ENCODE results near the gene TANGO6. TPM values are rescaled to one million over a fixed set of nuclear protein-coding genes. Genes with fewer than 3 reads are reported as not detected.

The TANGO6 gene
- total and polyA plus RNA-seq, 9 donors, result 4.7 to 27.8 (median 15.5) TPM

DNA sequence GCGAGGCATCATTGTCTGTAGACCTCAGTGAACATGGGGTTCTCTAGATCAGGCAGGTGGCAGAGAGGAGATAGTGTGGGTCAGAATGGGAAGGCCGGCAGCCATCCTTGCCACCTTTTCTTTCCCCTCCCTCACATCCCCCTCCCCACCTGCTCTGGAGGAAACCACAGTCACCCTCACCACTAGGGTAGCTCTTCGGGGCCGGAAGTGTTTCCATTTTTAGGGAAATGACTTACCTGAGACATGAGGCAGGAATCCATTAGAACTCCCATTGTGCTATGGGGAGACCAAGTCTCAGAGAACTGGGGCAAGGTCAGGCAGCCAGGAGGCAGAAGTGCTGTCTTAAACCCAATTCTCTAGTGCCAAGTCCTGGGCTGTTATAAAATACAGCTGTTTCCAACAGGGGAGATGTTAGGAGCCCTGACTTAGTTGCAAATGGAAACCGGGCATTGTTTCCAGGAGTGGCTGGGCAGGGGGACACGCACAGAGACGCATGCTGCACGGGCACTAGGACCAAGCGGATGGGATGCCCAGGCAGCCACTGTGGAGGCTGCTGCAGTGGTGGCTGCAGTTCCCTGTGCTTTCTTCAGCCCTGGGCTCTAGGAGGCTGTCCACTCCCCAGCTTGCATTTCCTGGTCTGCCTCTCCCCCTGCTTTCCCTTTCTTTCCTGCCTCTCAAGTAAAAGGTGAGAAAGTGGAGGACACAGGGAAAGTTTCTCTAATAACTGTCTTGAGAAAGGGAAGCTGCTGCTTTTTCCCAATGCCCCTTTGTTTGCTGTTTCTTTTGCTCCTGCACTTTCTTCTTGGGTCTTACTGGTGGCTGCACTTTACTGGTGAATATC, 265.0 kb downstream of the TANGO6 start:
- Histone ChIP-seq H3K36me3 (no peaks in the 10 kb centered on the region), H3K4me3 (no peak overlapping the region), H3K27ac (no peak overlapping the region), H3K9me3 (no peaks in the 10 kb centered on the region), H3K4me1 (ENCODE audit: insufficient read depth) (peaks cover 12% of the 10 kb centered on the region), H3K27me3 (no peaks in the 10 kb centered on the region)
- intact Hi-C loops (cut with DNase I), result loop anchor here in 2 of 4 donors (5.0 to 10.0 kb wide), 2 partner anchors 133 to 261 kb away; no protein-coding TSS in a partner anchor
- WGBS, 3 donors, result 47 to 59% (median 52%) methylated on average over 9 of the region's 9 CpGs
- DNase-seq, result peak in 1 of 5 donors; percentile 27
- TF ChIP-seq, protein P1, sequence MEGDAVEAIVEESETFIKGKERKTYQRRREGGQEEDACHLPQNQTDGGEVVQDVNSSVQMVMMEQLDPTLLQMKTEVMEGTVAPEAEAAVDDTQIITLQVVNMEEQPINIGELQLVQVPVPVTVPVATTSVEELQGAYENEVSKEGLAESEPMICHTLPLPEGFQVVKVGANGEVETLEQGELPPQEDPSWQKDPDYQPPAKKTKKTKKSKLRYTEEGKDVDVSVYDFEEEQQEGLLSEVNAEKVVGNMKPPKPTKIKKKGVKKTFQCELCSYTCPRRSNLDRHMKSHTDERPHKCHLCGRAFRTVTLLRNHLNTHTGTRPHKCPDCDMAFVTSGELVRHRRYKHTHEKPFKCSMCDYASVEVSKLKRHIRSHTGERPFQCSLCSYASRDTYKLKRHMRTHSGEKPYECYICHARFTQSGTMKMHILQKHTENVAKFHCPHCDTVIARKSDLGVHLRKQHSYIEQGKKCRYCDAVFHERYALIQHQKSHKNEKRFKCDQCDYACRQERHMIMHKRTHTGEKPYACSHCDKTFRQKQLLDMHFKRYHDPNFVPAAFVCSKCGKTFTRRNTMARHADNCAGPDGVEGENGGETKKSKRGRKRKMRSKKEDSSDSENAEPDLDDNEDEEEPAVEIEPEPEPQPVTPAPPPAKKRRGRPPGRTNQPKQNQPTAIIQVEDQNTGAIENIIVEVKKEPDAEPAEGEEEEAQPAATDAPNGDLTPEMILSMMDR (IDR thresholded peaks at IDR 0.05), result no peak
- no peak for TF ChIP-seq POLR2A (IDR thresholded peaks at IDR 0.05)
- TF ChIP-seq EP300 (IDR thresholded peaks at IDR 0.05), result no peak

DNA sequence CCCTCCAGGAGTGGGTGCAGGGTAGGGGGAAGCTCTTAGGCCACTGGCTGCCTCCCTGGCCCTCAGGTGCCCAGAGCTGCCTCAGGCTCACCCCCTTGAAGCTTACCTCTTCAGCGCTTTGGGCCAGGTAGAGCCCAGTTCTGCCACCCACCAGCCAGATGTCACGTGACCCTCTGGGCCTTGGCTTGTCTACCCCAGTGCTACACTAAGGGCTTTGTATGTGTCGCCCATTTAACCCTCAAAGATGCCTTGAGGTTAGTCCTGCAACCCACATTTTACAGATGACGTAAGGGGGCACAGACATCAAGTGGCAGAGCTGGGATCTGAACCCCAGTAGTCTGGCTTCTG, 265.5 kb downstream of the TANGO6 start:
- 90 to 91% (median 91%) methylated on average over 4 of the region's 4 CpGs for WGBS, 3 donors
- Histone ChIP-seq H3K4me3 (no peak overlapping the region), H3K9me3 (no peaks in the 10 kb centered on the region), H3K36me3 (no peaks in the 10 kb centered on the region), H3K27ac (no peak overlapping the region), H3K27me3 (no peaks in the 10 kb centered on the region), H3K4me1 (ENCODE audit: insufficient read depth) (peaks cover 12% of the 10 kb centered on the region)
- intact Hi-C loops (cut with DNase I), result loop anchor here in 2 of 4 donors (5.0 to 10.0 kb wide), 2 partner anchors 134 to 262 kb away; no protein-coding TSS in a partner anchor
- peak in 1 of 5 donors; percentile 10 for DNase-seq
- no peak for TF ChIP-seq POLR2A (IDR thresholded peaks at IDR 0.05)

- H3K27ac ChIP-seq, result no peak overlapping the region
- H3K36me3 ChIP-seq, result no peaks in the 10 kb centered on the region
- no peak overlapping the region for H3K4me3 ChIP-seq
- TF ChIP-seq, protein P1 (IDR thresholded peaks at IDR 0.05), result no peak
- TF ChIP-seq EP300 (IDR thresholded peaks at IDR 0.05), result no peak
- no peaks in the 10 kb centered on the region for H3K9me3 ChIP-seq
- H3K27me3 ChIP-seq, result no peaks in the 10 kb centered on the region
- DNase-seq, result peak in 1 of 5 donors; percentile 34
- H3K4me1 ChIP-seq (ENCODE audit: insufficient read depth), result peaks cover 12% of the 10 kb centered on the region
- intact Hi-C loops (cut with DNase I), result loop anchor here in 2 of 4 donors (5.0 to 10.0 kb wide), 2 partner anchors 135 to 262 kb away; no protein-coding TSS in a partner anchor
- 93 to 95% (median 95%) methylated on average over 48 of the region's 48 CpGs for WGBS, 3 donors
Observed at GRCh38 chr16:69109486-69110270, 266.3 kb downstream of the TANGO6 start.

- no peaks in the 10 kb centered on the region for H3K9me3 ChIP-seq
- no peak overlapping the region for H3K4me3 ChIP-seq
- no peak overlapping the region for H3K27ac ChIP-seq
- no peaks in the 10 kb centered on the region for H3K27me3 ChIP-seq
- no peaks in the 10 kb centered on the region for H3K36me3 ChIP-seq
- peak in 1 of 5 donors; percentile 8 for DNase-seq
- H3K4me1 ChIP-seq (ENCODE audit: insufficient read depth), result peaks cover 12% of the 10 kb centered on the region
- WGBS, 3 donors, result 92 to 96% (median 93%) methylated on average over 7 of the region's 7 CpGs
- TF ChIP-seq POLR2A (IDR thresholded peaks at IDR 0.05) (no peak), EP300 (IDR thresholded peaks at IDR 0.05) (no peak)
- TF ChIP-seq, protein P1 (IDR thresholded peaks at IDR 0.05), result no peak
- intact Hi-C loops (cut with DNase I), result no loop called here
Observed at GRCh38 chr16:69110406-69110805, 267.1 kb downstream of the TANGO6 start.

Measured in ovary (tissue), 9 donors.